Neural cell (in vitro differentiated cells): ENCODE measurements around the gene ZNF474. TPM values are rescaled to one million over a fixed set of nuclear protein-coding genes. Genes with fewer than 3 reads are reported as not detected.

Experiments used
- H2AFZ ChIP-seq: fragments of 200-600, 300-800 bp; sonication (generic), shearing (Covaris generic); 2 replicates; pipeline ENCODE4 v1.6.0; 2014; ENCODE audit warnings: low read depth, mild to moderate bottlenecking, antibody characterized with exemption, low read length, moderate library complexity
- H3F3A ChIP-seq: fragments of 200-600 bp; shearing (Covaris generic); 2 replicates; pipeline ENCODE4 v1.6.1; 2016; ENCODE audit warnings: mild to moderate bottlenecking, moderate library complexity, mixed read lengths, antibody characterized with exemption, low read length; ENCODE audit not compliant: insufficient read depth, poor library complexity, severe bottlenecking
- H3K27ac ChIP-seq: fragments of 200-600, 300-800 bp; sonication (generic), shearing (Covaris generic); 2 replicates; pipeline ENCODE4 v1.5.1; 2014; ENCODE audit warnings: mild to moderate bottlenecking, low read length, moderate library complexity
- H3K27me3 ChIP-seq: fragments of 300-800, 200-600 bp; sonication (generic), shearing (Covaris generic); 2 replicates; pipeline ENCODE4 v1.6.0; 2014; ENCODE audit warnings: mild to moderate bottlenecking, low read depth, low read length, moderate library complexity; ENCODE audit not compliant: insufficient read depth
- H3K36me3 ChIP-seq: fragments of 300-800, 200-600 bp; sonication (generic), shearing (Covaris generic); 2 replicates; pipeline ENCODE4 v1.5.1; 2014; ENCODE audit warnings: mild to moderate bottlenecking, antibody characterized with exemption, low read length, moderate library complexity; ENCODE audit not compliant: insufficient read depth
- H3K4me2 ChIP-seq: fragments of 300-800, 200-600 bp; sonication (generic), shearing (Covaris generic); 2 replicates; pipeline ENCODE4 v1.6.0; 2014; ENCODE audit warnings: mild to moderate bottlenecking, low read length
- H3K4me3 ChIP-seq: fragments of 300-800, 200-600 bp; sonication (generic), shearing (Covaris generic); 2 replicates; pipeline ENCODE4 v1.5.1; 2014; ENCODE audit warnings: mild to moderate bottlenecking, low read length, moderate library complexity
- H3K79me2 ChIP-seq: fragments of 200-600 bp; shearing (Covaris generic); replicated peaks from 2 replicates; pipeline ENCODE4 v1.6.0; 2014; ENCODE audit warnings: mild to moderate bottlenecking, low read length, moderate library complexity; ENCODE audit not compliant: insufficient read depth
- H3K9ac ChIP-seq: fragments of 300-800, 200-600 bp; sonication (generic), shearing (Covaris generic); 2 replicates; pipeline ENCODE4 v1.6.1; 2016; ENCODE audit warnings: mild to moderate bottlenecking, low read length, mixed read lengths
- H3K9me2 ChIP-seq: fragments of 200-600 bp; shearing (Covaris generic); 2 replicates; pipeline ENCODE4 v1.6.1; 2016; ENCODE audit warnings: mild to moderate bottlenecking, low read length, mixed read lengths; ENCODE audit not compliant: insufficient read depth
- H3K9me3 ChIP-seq: fragments of 200-600, 300-800 bp; sonication (generic), shearing (Covaris generic); 2 replicates; pipeline ENCODE4 v1.6.1; 2016; ENCODE audit warnings: mild to moderate bottlenecking, mixed run types, low read length, moderate library complexity, mixed read lengths
- H4K20me1 ChIP-seq: fragments of 200-600 bp; shearing (Covaris generic); 2 replicates; pipeline ENCODE4 v1.6.1; 2016; ENCODE audit warnings: mild to moderate bottlenecking, mixed run types; ENCODE audit not compliant: insufficient read depth
- CTCF ChIP-seq: fragments of 450-650 bp; IDR thresholded peaks from 2 replicates; pipeline ENCODE4 v1.5.1; 2014; ENCODE audit warnings: antibody characterized with exemption, mild to moderate bottlenecking, moderate library complexity; ENCODE audit not compliant: poor library complexity, severe bottlenecking
- EP300 ChIP-seq: fragments of 450-650 bp; conservative IDR thresholded peaks from 2 replicates; pipeline ENCODE4 v1.6.1; 2014; ENCODE audit warnings: antibody characterized with exemption, mild to moderate bottlenecking, moderate library complexity; ENCODE audit not compliant: poor library complexity, severe bottlenecking
- EZH2 ChIP-seq: fragments of 200-600, 300-800 bp; shearing (Covaris generic), sonication (generic); IDR thresholded peaks from 2 replicates; pipeline ENCODE4 v1.6.1; 2014; ENCODE audit warnings: antibody characterized with exemption, low read length, borderline replicate concordance, mild to moderate bottlenecking; ENCODE audit not compliant: insufficient read depth, poor library complexity, severe bottlenecking
- MXI1 ChIP-seq: fragments of 450-650 bp; conservative IDR thresholded peaks from 2 replicates; pipeline ENCODE4 v1.6.1; 2014; ENCODE audit warnings: antibody characterized with exemption, mild to moderate bottlenecking; ENCODE audit not compliant: poor library complexity, severe bottlenecking
- POLR2AphosphoS5 ChIP-seq: IDR thresholded peaks from 2 replicates; pipeline ENCODE4 v1.6.1; 2012
- RAD21 ChIP-seq: fragments of 450-650 bp; conservative IDR thresholded peaks from 2 replicates; pipeline ENCODE4 v1.6.1; 2014; ENCODE audit warnings: antibody characterized with exemption, mild to moderate bottlenecking, moderate library complexity
- REST ChIP-seq: IDR thresholded peaks from 2 replicates; pipeline ENCODE4 v1.6.1; 2012; ENCODE audit warnings: borderline replicate concordance
- SMC3 ChIP-seq: fragments of 450-650 bp; conservative IDR thresholded peaks from 2 replicates; pipeline ENCODE4 v1.6.1; 2014; ENCODE audit warnings: antibody characterized with exemption, mild to moderate bottlenecking, moderate library complexity; ENCODE audit not compliant: poor library complexity
- TAF1 ChIP-seq: IDR thresholded peaks from 2 replicates; pipeline ENCODE4 v1.6.1; 2012; ENCODE audit warnings: low read depth
- polyA plus RNA-seq: library from polyadenylated mRNA; depleted of rRNA; stranded (reverse); fragments of >200 nt; gene quantifications from 2 replicates; pipeline ENCODE4 v1.2.3, GENCODE V29; 2014

The ZNF474 gene
- polyA plus RNA-seq, 1 donor from 2014 or later = not detected

- Histone ChIP-seq H3K4me2 (no peak overlapping the region), H3K9ac (no peak overlapping the region), H3K27me3 (no peaks in the 10 kb centered on the region), H2AFZ (no peak overlapping the region), H3K4me3 (no peak overlapping the region), H3K27ac (no peak overlapping the region), H3K9me2 (no peaks in the 10 kb centered on the region), H3K79me2 (no peaks in the 10 kb centered on the region), H4K20me1 (no peaks in the 10 kb centered on the region), H3K36me3 (no peaks in the 10 kb centered on the region), H3F3A (no peaks in the 10 kb centered on the region), H3K9me3 (no peaks in the 10 kb centered on the region)
- TF ChIP-seq EP300 (no peak), POLR2AphosphoS5 (no peak), MXI1 (no peak), TAF1 (no peak), RAD21 (no peak), REST (no peak)
Observed at GRCh38 chr5:122099060-122099790, 30.1 kb upstream of the ZNF474 start.

GRCh38 chr5:122101636-122102285 lies 27.6 kb upstream of the ZNF474 start:
- Histone ChIP-seq H2AFZ (no peak overlapping the region), H4K20me1 (no peaks in the 10 kb centered on the region), H3K9ac (no peak overlapping the region), H3K36me3 (no peaks in the 10 kb centered on the region), H3F3A (no peaks in the 10 kb centered on the region), H3K9me2 (no peaks in the 10 kb centered on the region), H3K27me3 (no peaks in the 10 kb centered on the region), H3K9me3 (no peaks in the 10 kb centered on the region), H3K27ac (no peak overlapping the region), H3K79me2 (no peaks in the 10 kb centered on the region), H3K4me3 (no peak overlapping the region), H3K4me2 (no peak overlapping the region)
- TF ChIP-seq EZH2 (no peak), CTCF (peak; percentile 77), SMC3 (peak; percentile 76), MXI1 (no peak), EP300 (no peak), REST (no peak), RAD21 (peak; percentile 74), POLR2AphosphoS5 (no peak), TAF1 (no peak)
